AG09309 (cell line): ENCODE results near the gene IQGAP2.

Source experiments
- DNase-seq: peaks from one replicate; pipeline ENCODE4 v3.0.0-alpha.2; 2010; ENCODE audit warnings: low read depth
- H3K4me3 ChIP-seq: 2 replicates; pipeline ENCODE4 v1.5.1; 2011; ENCODE audit warnings: mild to moderate bottlenecking, low read depth, low read length, moderate library complexity; ENCODE audit not compliant: control insufficient read depth
- CTCF ChIP-seq: IDR thresholded peaks from 2 replicates; pipeline ENCODE4 v1.5.1; 2011; ENCODE audit warnings: mild to moderate bottlenecking, low read depth, low read length, inconsistent platforms; ENCODE audit not compliant: insufficient read depth, control insufficient read depth; ENCODE audit errors: missing control alignments

IQGAP2 gene

GRCh38 chr5:76682387-76682786 lies 279.3 kb downstream of the IQGAP2 start:
- DNase-seq: no peak
- TF ChIP-seq CTCF: no peak
- H3K4me3 ChIP-seq: no peak overlapping the region

GRCh38 chr5:76683816-76684731 lies 281.0 kb downstream of the IQGAP2 start:
- TF ChIP-seq CTCF: no peak
- H3K4me3 ChIP-seq: no peak overlapping the region
- no peak for DNase-seq

DNA sequence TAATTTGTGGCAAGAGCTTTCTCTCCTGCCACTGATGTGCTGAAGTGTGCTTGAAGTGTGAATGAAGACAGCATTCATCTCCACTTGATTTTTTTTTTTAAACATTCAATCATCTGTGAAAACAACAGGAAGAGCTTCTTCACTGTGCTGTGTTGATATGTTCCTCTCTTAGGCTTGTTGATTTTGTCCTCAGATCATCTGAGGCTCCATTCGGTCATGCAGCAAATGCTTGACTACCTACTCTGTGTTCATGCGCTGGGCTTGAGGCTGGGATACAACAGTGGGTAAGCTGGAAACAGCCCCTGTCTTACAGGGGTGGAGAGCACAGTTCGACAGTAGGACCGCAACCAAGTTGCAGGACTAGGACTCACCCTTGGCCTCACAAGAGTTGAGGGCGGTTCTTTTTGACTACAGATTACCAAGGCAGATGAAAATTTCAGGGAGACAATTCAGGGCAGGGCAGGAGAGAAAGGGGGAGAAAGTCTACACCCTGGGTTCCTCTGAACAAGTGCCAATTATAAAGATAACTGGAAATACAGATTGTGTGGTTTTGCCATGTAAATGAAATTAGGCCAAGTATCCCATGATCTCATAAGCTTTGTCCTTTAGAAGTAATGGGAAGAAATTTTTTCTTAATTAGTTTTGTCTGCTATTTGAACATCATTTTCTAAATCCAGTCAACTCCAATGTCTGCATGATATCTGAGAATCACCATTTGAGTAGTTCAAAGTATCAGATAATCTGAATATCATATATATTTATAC lies 281.9 kb downstream of the IQGAP2 start:
- TF ChIP-seq CTCF: no peak
- H3K4me3 ChIP-seq: no peak overlapping the region
- DNase-seq: no peak

DNA sequence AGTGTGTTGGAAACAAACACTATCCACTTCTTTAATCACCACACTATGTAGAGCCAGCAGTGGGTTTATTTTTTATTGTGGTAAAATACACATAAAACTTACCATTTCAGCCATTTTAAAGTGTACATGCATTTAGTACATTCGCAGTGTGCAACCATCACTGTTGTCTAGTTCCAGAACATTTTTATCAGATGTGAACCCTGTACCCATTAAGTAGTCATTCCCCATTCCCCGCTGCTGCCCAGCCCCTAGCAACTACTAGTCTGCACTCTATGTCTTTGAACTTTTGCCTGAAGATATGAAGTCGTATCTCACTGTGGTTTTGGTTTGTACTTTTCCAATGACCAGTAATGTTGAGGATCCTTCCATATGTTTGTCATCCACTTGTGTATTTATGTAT lies 282.6 kb downstream of the IQGAP2 start:
- TF ChIP-seq CTCF: no peak
- no peak overlapping the region for H3K4me3 ChIP-seq
- DNase-seq: no peak

DNA sequence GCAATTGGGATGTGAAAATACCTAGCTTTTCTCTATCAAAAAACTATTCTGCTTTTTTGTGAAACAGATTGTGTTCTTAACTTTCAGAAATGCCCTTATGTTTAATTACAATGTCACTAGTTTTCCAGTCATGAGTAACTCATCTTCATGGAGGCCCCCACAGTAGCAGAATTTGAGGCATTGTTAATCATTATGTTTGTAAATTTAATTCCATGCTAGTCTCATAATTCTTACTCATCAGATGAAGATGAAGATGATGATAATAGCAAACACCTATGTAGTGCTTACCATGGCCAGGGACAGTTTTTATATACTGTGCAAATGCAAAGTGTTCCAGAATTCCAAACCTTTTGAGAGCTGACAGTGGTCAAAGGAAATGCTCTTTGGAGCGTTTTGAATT lies 285.1 kb downstream of the IQGAP2 start:
- no peak for DNase-seq
- no peak overlapping the region for H3K4me3 ChIP-seq
- TF ChIP-seq CTCF: no peak

GRCh38 chr5:76688836-76689235 lies 285.8 kb downstream of the IQGAP2 start:
- TF ChIP-seq CTCF: no peak
- H3K4me3 ChIP-seq: no peak overlapping the region
- no peak for DNase-seq
